ENCODE data around the gene HECTD1. TPM values are rescaled to one million over a fixed set of nuclear protein-coding genes. Genes with fewer than 3 reads are reported as not detected.

HECTD1 gene
- total and polyA plus RNA-seq, 9 of the 15 experiments (the other 6 are each of a cell fraction or from before 2014, with no cell fraction given) = 27.9 to 111 (median 78.1) TPM

DNA sequence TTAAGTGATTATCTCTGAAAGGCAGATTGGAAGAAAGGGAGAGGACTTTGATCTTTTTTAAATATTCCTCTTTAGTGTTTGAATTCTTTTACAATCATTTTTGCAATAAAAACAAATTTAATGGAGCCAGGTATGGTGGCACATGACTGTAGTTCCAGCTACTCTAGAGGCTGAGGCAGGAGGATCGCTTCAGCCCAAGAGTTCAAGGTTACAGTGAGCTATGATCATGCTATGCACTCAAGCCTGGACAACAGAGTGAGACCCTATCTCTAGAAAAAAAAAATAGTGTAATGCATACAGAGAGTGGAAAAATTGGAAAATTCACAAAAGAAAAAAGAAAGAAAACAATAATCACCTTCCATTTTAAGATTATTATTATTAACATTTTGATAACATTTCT, 15.2 kb upstream of the HECTD1 start:
- Histone ChIP-seq H4K20me1 (replicated peaks; ENCODE audit: control insufficient read depth, insufficient read depth, low read length) (no peaks in the 10 kb centered on the region), H3K4me1 (replicated peaks in 1 of 2; ENCODE audit: control insufficient read depth in 2 of 2, insufficient read depth in 2 of 2, low read length in 2 of 2) (no peaks in the 10 kb centered on the region; a peak in 1 of 5 replicates), H3K9me1 (ENCODE audit: control insufficient read depth, insufficient read depth, low read length) (no peaks in the 10 kb centered on the region), H3K27me3 (ENCODE audit: control insufficient read depth in 2 of 2, insufficient read depth in 2 of 2, low read length in 2 of 2) (no peaks in the 10 kb centered on the region), H3K4me3 (no peak overlapping the region), H3K36me3 (ENCODE audit: control insufficient read depth, insufficient read depth, low read length) (no peaks in the 10 kb centered on the region), H3K9me3 (replicated peaks; ENCODE audit: control insufficient read depth, insufficient read depth, low read depth, low read length) (no peaks in the 10 kb centered on the region), H3K27ac (ENCODE audit: extremely low read depth, low read depth, low read length) (no peak overlapping the region), H3K4me2 (ENCODE audit: insufficient read depth, low read length) (no peak overlapping the region), H3K79me2 (ENCODE audit: control insufficient read depth, insufficient read depth, low read length) (no peaks in the 10 kb centered on the region), H2AFZ (ENCODE audit: low read depth, low read length) (no peak overlapping the region), H3K9ac (ENCODE audit: insufficient read depth in 1 of 2, low read depth in 2 of 2, low read length in 2 of 2) (no peak overlapping the region)
- no TSS peak for BruUV-seq (replicated peaks)
- FAIRE-seq (no peak), ATAC-seq (no peak), DNase-seq (ENCODE audit: extremely low read depth in 1 of 4, low spot score in 3 of 4) (no peak)
- WGBS (ENCODE audit: insufficient coverage, low coverage, missing lambda C conversion rate) = 78% methylated on average over 1 of the region's 1 CpG
- peak; percentile 38 for TF ChIP-seq RBM25 (IDR thresholded peaks at IDR 0.05; ENCODE audit: low read depth, low read length, severe bottlenecking)
- no peak for TF ChIP-seq EP300 (IDR thresholded peaks at IDR 0.05; ENCODE audit: low read length)
- intact Hi-C loops (cut with micrococcal nuclease) (no loop called here), in situ Hi-C loops (cut with MboI) (no loop called here)
- ChIA-PET CTCF (ENCODE audit: low intra/inter-chr PET ratio) (no interaction called here), POLR2A (interaction anchor here (1.4 kb wide), 1 partner anchor 17 kb away, joined by 4 read pairs; no protein-coding TSS in a partner anchor)

DNA sequence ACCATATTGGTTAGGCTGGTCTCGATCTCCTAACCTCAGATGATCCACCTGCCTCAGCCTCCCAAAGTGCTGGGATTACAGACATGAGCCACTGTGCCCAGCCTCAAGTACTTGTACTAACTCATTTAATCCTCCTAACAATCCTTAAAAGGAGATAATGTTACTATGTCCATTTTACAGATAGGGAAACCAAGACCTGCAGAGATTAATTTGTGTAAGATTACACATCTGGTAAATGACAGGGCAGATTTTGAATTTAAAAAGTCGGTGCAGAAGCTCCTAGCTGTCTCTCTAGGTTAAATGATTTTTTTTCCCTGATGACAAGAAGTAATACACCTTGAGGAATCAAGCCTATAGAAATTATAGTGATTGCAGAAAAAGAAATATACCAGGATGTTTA, 13.7 kb upstream of the HECTD1 start:
- Histone ChIP-seq H3K4me2 (ENCODE audit: insufficient read depth, low read length) (no peak overlapping the region), H4K20me1 (replicated peaks; ENCODE audit: control insufficient read depth, insufficient read depth, low read length) (no peaks in the 10 kb centered on the region), H2AFZ (ENCODE audit: low read depth, low read length) (no peak overlapping the region), H3K9me1 (ENCODE audit: control insufficient read depth, insufficient read depth, low read length) (no peaks in the 10 kb centered on the region), H3K27me3 (ENCODE audit: control insufficient read depth in 2 of 2, insufficient read depth in 2 of 2, low read length in 2 of 2) (no peaks in the 10 kb centered on the region), H3K27ac (ENCODE audit: extremely low read depth, low read depth, low read length) (no peak overlapping the region), H3K79me2 (ENCODE audit: control insufficient read depth, insufficient read depth, low read length) (no peaks in the 10 kb centered on the region), H3K36me3 (ENCODE audit: control insufficient read depth, insufficient read depth, low read length) (no peaks in the 10 kb centered on the region), H3K9me3 (replicated peaks; ENCODE audit: control insufficient read depth, insufficient read depth, low read depth, low read length) (no peaks in the 10 kb centered on the region), H3K4me3 (no peak overlapping the region), H3K9ac (ENCODE audit: insufficient read depth in 1 of 2, low read depth in 2 of 2, low read length in 2 of 2) (no peak overlapping the region), H3K4me1 (replicated peaks in 1 of 2; ENCODE audit: control insufficient read depth in 2 of 2, insufficient read depth in 2 of 2, low read length in 2 of 2) (no peaks in the 10 kb centered on the region; a peak in 1 of 5 replicates)
- FAIRE-seq = no peak
- ChIA-PET CTCF (ENCODE audit: low intra/inter-chr PET ratio) (no interaction called here), POLR2A (no interaction called here)
- no peak for ATAC-seq
- intact Hi-C loops (cut with micrococcal nuclease) = no loop called here
- BruUV-seq (replicated peaks) = no TSS peak
- DNase-seq (ENCODE audit: extremely low read depth in 1 of 4, low spot score in 3 of 4) = no peak
- WGBS (ENCODE audit: insufficient coverage, low coverage, missing lambda C conversion rate) = 10% methylated on average over 1 of the region's 2 CpGs
- in situ Hi-C loops (cut with MboI) = no loop called here
- TF ChIP-seq HOXB6 (CRISPR knock-in tag; IDR thresholded peaks at IDR 0.05; ENCODE audit: borderline replicate concordance) = no peak
- TF ChIP-seq, protein P1, sequence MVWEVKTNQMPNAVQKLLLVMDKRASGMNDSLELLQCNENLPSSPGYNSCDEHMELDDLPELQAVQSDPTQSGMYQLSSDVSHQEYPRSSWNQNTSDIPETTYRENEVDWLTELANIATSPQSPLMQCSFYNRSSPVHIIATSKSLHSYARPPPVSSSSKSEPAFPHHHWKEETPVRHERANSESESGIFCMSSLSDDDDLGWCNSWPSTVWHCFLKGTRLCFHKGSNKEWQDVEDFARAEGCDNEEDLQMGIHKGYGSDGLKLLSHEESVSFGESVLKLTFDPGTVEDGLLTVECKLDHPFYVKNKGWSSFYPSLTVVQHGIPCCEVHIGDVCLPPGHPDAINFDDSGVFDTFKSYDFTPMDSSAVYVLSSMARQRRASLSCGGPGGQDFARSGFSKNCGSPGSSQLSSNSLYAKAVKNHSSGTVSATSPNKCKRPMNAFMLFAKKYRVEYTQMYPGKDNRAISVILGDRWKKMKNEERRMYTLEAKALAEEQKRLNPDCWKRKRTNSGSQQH (CRISPR knock-in tag; IDR thresholded peaks at IDR 0.05) = no peak
- TF ChIP-seq SAP30 (IDR thresholded peaks at IDR 0.05; ENCODE audit: borderline replicate concordance, insufficient read depth, low read depth, low read length, poor library complexity, severe bottlenecking) = no peak
- peak; percentile 52 for TF ChIP-seq RBM25 (IDR thresholded peaks at IDR 0.05; ENCODE audit: low read depth, low read length, severe bottlenecking)
- no peak for TF ChIP-seq XRCC5 (IDR thresholded peaks at IDR 0.05; ENCODE audit: low read depth, low read length)

Data from K562 (cell line).